Stimulated activated CD8-positive, alpha-beta memory T cell treated with anti-CD3 and anti-CD28 coated beads, Interleukin-2, amount 100 ng/mL, for 48 hours (primary cell): ENCODE results near the gene PLCG1.

Source experiments
- DNase-seq, 2 donors: peaks; one replicate each; pipeline ENCODE4 v3.0.0-alpha.2; 2020; ENCODE audit warnings: low read depth in 2 of 2

Gene PLCG1

GRCh38 chr20:41213150-41213820 lies 75.9 kb downstream of the PLCG1 start:
- no peak for DNase-seq

- DNase-seq = no peak
Observed at GRCh38 chr20:41214202-41214601, 76.9 kb downstream of the PLCG1 start.

GRCh38 chr20:41214666-41215065 lies 77.3 kb downstream of the PLCG1 start:
- no peak for DNase-seq

- no peak for DNase-seq
Observed at GRCh38 chr20:41217422-41217821, 80.1 kb downstream of the PLCG1 start.

GRCh38 chr20:41218466-41218865 lies 81.1 kb downstream of the PLCG1 start:
- no peak for DNase-seq

GRCh38 chr20:41219824-41220223 lies 82.5 kb downstream of the PLCG1 start:
- no peak for DNase-seq

GRCh38 chr20:41221614-41222218 lies 84.4 kb downstream of the PLCG1 start:
- no peak for DNase-seq

- DNase-seq = no peak
Observed at GRCh38 chr20:41222296-41222695, 85.0 kb downstream of the PLCG1 start.

- no peak for DNase-seq
Observed at GRCh38 chr20:41222703-41223102, 85.4 kb downstream of the PLCG1 start.

- no peak for DNase-seq
Observed at GRCh38 chr20:41223112-41223511, 85.8 kb downstream of the PLCG1 start.

- DNase-seq = no peak
Observed at GRCh38 chr20:41224281-41224680, 86.9 kb downstream of the PLCG1 start.

GRCh38 chr20:41225091-41225490 lies 87.7 kb downstream of the PLCG1 start:
- no peak for DNase-seq

GRCh38 chr20:41226426-41226825 lies 89.1 kb downstream of the PLCG1 start:
- DNase-seq = no peak
